Right atrium auricular region (tissue), 2 donors: ENCODE data around the gene METTL4. TPM values are rescaled to one million over a fixed set of nuclear protein-coding genes. Genes with fewer than 3 reads are reported as not detected.

ENCODE experiments used
- DNase-seq: peaks from one replicate; pipeline ENCODE4 v3.0.0-alpha.2; 2019; ENCODE audit warnings: low spot score
- H3K27ac ChIP-seq, 2 donors: fragments of 200-600 bp; sonication (generic); 1 replicate in 1 of 2; 2 replicates in 1 of 2; pipeline ENCODE4 v1.5.1; 2016 to 2019
- H3K27me3 ChIP-seq, 2 donors: fragments of 200-600 bp; sonication (generic); one replicate each; pipeline versions ENCODE4 v1.5.1 to v1.6.0; 2017 to 2019
- H3K36me3 ChIP-seq: fragments of 200-600 bp; sonication (generic); one replicate; pipeline ENCODE4 v1.5.1; 2016
- H3K4me1 ChIP-seq, 2 donors: fragments of 200-600 bp; sonication (generic); one replicate each; pipeline versions ENCODE4 v1.5.1 to v1.6.0; 2017 to 2019
- H3K4me3 ChIP-seq, 2 donors: fragments of 200-600 bp; sonication (generic); 1 replicate in 1 of 2; 2 replicates in 1 of 2; pipeline ENCODE4 v1.5.1; 2017 to 2019; ENCODE audit warnings: mild to moderate bottlenecking in 1 of 2, moderate library complexity in 1 of 2
- H3K9me3 ChIP-seq, 2 donors: fragments of 200-600 bp; sonication (generic); one replicate each; pipeline ENCODE4 v1.5.1; 2019
- total RNA-seq, 2 donors: library from RNA; depleted of rRNA; stranded (reverse); fragments of >200 nt; gene quantifications; one replicate each; pipeline ENCODE4 v1.1.0, GENCODE V29; 2016
- TF ChIP-seq, protein P1 (sequence below), 2 donors: fragments of 200-600 bp; sonication (generic); IDR thresholded peaks; one replicate each; pipeline ENCODE4 v1.5.1; 2019; ENCODE audit warnings: antibody characterized with exemption in 2 of 2

Gene METTL4
- total RNA-seq, 2 donors from 2014 or later = 4.2 to 6.1 TPM

DNA sequence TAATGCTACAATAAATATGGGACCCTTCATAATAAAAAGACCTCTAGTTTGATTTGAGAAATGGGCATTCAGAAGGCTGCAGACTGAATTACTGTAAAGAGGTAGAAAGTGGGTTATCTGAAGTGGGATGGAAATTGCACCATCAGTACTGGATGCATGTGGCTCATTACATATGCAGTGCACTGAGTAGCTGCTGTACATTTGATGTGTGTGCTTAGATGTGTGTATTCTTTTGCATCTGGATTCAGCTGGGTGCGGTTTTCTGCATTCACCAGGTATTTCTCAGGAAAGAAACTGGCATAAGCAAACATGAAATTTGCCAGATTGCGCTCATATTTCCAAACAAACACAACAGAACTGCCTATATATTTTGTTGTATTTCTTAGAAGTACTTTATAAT is 38.3 kb upstream of the METTL4 start:
- Histone ChIP-seq H3K4me1 (no peaks in the 10 kb centered on the region), H3K4me3 (no peak overlapping the region), H3K27ac (no peak overlapping the region), H3K9me3 (no peaks in the 10 kb centered on the region), H3K27me3 (no peaks in the 10 kb centered on the region), H3K36me3 (no peaks in the 10 kb centered on the region)
- TF ChIP-seq, protein P1, sequence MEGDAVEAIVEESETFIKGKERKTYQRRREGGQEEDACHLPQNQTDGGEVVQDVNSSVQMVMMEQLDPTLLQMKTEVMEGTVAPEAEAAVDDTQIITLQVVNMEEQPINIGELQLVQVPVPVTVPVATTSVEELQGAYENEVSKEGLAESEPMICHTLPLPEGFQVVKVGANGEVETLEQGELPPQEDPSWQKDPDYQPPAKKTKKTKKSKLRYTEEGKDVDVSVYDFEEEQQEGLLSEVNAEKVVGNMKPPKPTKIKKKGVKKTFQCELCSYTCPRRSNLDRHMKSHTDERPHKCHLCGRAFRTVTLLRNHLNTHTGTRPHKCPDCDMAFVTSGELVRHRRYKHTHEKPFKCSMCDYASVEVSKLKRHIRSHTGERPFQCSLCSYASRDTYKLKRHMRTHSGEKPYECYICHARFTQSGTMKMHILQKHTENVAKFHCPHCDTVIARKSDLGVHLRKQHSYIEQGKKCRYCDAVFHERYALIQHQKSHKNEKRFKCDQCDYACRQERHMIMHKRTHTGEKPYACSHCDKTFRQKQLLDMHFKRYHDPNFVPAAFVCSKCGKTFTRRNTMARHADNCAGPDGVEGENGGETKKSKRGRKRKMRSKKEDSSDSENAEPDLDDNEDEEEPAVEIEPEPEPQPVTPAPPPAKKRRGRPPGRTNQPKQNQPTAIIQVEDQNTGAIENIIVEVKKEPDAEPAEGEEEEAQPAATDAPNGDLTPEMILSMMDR (IDR thresholded peaks at IDR 0.05) = no peak
- DNase-seq = no peak

DNA sequence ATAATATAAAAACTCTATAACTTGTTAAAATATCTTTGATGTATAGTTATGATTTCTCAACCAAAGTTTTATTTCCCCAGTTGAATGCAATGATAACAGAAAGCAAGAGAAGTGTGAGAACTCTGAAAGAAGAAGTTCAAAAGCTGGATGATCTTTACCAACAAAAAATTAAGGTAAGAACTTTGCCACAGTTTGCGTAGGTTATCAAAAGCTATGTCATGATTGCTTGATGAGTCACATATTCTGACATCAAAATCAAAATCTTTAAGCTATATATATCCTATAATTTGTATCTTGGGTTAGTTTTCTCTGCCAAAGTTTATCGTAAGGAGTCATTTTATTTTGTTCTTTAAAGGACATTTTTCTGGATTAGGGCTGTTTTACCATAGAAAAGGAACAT is 35.0 kb upstream of the METTL4 start:
- H3K36me3 ChIP-seq = no peaks in the 10 kb centered on the region
- H3K4me1 ChIP-seq = no peaks in the 10 kb centered on the region
- H3K9me3 ChIP-seq = no peaks in the 10 kb centered on the region
- TF ChIP-seq, protein P1 (IDR thresholded peaks at IDR 0.05) = no peak
- H3K4me3 ChIP-seq = no peak overlapping the region
- DNase-seq = no peak
- no peaks in the 10 kb centered on the region for H3K27me3 ChIP-seq
- H3K27ac ChIP-seq = no peak overlapping the region

DNA sequence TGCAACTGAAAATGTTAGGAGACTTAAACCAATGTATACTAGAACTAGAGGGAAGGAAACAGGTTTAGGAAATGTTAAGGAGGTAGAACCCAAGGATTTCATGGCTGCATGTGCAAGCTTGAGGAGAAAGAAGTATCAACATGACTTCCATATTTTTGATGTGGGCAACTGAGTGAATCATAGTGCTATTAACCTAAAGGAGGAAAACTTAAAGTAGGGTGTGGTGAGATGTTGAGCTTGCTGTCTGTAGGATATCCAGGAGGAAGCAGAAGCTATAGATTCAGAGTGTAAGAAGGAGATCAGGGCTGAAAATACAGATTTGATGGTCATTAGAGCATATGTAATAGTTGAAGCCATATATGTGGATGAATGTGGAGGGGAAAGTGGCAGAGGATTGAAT is 31.5 kb upstream of the METTL4 start:
- Histone ChIP-seq H3K4me1 (no peaks in the 10 kb centered on the region), H3K27ac (no peak overlapping the region), H3K36me3 (no peaks in the 10 kb centered on the region), H3K9me3 (no peaks in the 10 kb centered on the region), H3K4me3 (no peak overlapping the region), H3K27me3 (no peaks in the 10 kb centered on the region)
- DNase-seq = no peak
- TF ChIP-seq, protein P1 (IDR thresholded peaks at IDR 0.05) = no peak

DNA sequence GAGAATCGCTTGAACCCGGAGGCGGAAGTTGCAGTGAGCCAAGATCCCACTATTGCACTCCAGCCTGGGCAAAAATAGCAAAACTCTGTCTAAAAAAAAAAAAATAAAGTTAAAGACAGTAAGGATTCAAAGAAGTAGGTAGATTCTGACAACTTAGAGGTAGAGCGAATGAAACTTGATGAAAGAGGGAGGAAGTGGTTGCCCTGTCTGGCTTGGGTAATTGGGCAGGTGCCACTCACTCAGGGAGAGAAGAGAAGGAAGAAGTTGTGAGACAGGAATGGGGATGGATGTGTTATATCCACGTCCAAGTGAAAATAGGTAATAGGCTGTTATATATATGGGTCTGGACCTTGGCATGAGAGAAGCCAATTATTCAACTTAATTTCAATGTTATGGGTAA is 26.3 kb upstream of the METTL4 start:
- Histone ChIP-seq H3K27ac (no peak overlapping the region), H3K4me3 (no peak overlapping the region), H3K9me3 (no peaks in the 10 kb centered on the region), H3K27me3 (no peaks in the 10 kb centered on the region), H3K36me3 (no peaks in the 10 kb centered on the region), H3K4me1 (no peaks in the 10 kb centered on the region)
- DNase-seq = no peak
- TF ChIP-seq, protein P1 (IDR thresholded peaks at IDR 0.05) = no peak

DNA sequence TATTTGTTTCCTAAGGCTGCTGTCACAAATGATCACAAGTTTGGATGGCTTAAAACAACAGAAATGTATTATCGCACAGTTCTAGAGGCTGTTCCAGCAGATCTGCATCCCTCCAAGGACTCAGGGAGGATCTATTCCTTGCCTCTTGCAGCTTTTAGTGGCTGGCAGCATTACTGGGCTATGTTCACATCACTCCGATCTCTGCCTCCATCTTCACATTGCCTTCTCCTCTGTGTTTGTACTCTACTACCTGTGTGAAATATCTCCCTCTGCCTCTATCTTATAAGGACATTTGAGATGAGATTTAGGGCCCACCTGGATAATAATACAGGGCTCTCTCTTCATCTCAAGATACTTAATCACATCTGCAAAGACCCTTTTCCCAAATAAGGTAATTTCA is 19.0 kb upstream of the METTL4 start:
- no peaks in the 10 kb centered on the region for H3K9me3 ChIP-seq
- H3K27me3 ChIP-seq = no peaks in the 10 kb centered on the region
- TF ChIP-seq, protein P1 (IDR thresholded peaks at IDR 0.05) = no peak
- H3K36me3 ChIP-seq = no peaks in the 10 kb centered on the region
- no peak overlapping the region for H3K27ac ChIP-seq
- DNase-seq = no peak
- no peak overlapping the region for H3K4me3 ChIP-seq
- H3K4me1 ChIP-seq = no peaks in the 10 kb centered on the region

DNA sequence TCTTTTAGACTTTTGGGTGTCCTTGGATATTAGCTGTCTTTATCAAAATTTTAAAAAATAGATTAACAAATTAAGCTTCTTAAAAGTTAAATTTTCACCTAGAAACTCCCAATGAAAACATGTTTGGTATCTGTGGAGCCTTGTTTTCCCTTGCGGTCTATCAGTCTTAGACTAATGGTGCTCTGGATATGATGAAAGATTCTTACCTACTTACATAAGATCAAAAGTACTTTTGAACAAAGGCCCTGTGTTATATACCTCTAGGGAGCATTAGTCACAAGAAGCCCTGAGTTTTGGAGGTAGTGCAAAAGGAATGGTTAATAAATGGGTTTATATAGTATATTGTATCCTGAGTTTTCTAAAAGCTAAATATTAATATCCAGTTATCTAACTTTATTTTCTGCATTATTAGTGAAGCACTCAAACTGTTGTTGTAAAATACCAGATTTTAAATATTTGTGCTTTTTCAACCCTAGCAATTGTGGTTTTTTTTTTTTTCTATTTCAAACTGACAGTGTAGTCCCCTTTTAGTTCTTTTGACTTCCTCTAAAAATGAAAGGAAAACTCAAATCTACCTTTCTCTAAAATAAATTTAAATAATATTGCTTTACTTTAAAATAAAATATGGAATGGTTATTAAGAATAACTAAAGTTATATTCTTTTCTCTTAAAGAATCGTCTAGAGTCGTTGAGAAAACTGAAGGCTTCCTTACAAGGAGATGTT is 18.2 kb upstream of the METTL4 start:
- TF ChIP-seq, protein P1 (IDR thresholded peaks at IDR 0.05) = no peak
- no peak overlapping the region for H3K4me3 ChIP-seq

More for the DNA sequence above, 18.2 kb upstream of the METTL4 start:
- DNase-seq = no peak
- Histone ChIP-seq H3K4me1 (no peaks in the 10 kb centered on the region), H3K9me3 (no peaks in the 10 kb centered on the region), H3K36me3 (no peaks in the 10 kb centered on the region), H3K27ac (no peak overlapping the region), H3K27me3 (no peaks in the 10 kb centered on the region)
